GM21717 (cell line): ENCODE results near the gene POP4.
"Not testable (repeated sequence)": the region's sequence is repeated elsewhere in the genome, so short reads cannot be mapped to it uniquely, and the experiment has no call there.

ENCODE experiments used
- ATAC-seq: cut with Tn5 transposase; IDR thresholded peaks from one replicate; pipeline ENCODE4 v1.9.1; 2021; ENCODE audit warnings: mild to moderate bottlenecking, moderate library complexity; ENCODE audit not compliant: unreplicated experiment

Gene POP4

GRCh38 chr19:29610574-29611271, 4.6 kb downstream of the POP4 start:
- peak; percentile 53 for ATAC-seq

- no peak for ATAC-seq
These were observed 6.0 kb downstream of the POP4 start for GRCh38 chr19:29612121-29612520.

- ATAC-seq = no peak
These were observed 6.9 kb downstream of the POP4 start for GRCh38 chr19:29612801-29613595.

GRCh38 chr19:29614046-29614445, 8.0 kb downstream of the POP4 start:
- no peak for ATAC-seq

DNA sequence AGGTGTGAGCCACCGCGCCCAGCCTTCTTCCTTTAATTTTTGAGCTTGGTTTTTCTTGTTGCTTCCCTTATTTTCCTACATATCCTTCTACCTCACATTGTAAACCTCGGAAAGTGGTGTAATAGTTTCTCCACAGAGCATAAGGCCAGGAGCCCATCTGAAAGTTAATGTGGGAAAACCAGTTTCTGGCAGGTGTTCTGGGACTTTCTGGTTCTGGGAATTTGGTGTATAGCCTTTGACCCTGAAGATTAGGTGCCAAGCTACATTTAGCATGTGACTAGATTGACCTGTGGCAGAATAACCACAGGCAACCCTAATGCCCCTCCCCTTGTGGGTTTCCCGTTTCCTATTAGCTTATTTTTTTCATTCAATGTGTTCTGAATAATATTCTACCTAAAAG, 8.7 kb downstream of the POP4 start:
- no peak for ATAC-seq

DNA sequence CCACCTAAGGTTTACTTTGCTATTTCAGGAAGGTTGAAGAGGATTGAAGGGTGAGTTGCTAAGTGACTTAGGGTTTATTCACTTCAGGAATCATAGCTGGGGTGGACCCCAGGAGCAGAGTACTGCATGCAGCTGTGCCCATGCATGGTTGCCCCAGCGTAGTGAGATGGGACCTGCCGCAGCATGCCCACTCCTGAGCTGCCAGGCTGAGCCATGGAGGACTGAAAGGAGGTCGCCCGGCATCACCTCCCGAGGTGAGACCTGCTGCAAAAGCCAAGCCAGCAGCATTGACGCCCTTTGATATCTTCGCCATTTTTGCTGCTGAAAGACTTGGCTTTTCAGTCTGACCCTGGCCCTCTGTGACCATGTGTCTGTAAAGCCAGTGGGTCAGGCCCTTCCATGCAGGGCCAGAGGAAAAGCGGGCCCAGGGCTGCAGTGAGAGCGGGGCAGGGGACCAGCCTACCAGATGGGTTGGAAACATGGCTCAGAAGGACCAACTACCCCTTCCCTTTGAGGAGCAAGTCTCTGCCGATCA, 9.9 kb downstream of the POP4 start:
- ATAC-seq = no peak

DNA sequence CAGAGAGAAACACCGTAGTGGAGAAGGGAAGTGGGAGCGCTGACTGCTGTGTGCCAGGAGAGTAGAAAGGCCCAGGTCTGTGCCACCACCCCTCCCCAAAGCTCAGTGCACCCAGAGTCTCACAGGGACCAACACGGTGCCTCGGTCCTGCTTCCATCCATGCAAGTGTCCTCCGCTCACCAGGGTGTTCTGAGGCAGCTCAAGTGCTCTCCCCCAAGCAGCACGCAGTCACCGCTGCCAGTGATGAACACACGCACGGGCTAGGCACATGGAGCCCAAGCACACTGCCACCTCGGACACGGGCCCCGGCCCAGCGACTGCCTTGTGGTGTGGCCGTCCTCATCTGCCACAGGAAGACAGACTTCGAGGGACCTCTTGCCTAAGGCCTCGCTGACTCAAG, 10.5 kb downstream of the POP4 start:
- no peak for ATAC-seq

DNA sequence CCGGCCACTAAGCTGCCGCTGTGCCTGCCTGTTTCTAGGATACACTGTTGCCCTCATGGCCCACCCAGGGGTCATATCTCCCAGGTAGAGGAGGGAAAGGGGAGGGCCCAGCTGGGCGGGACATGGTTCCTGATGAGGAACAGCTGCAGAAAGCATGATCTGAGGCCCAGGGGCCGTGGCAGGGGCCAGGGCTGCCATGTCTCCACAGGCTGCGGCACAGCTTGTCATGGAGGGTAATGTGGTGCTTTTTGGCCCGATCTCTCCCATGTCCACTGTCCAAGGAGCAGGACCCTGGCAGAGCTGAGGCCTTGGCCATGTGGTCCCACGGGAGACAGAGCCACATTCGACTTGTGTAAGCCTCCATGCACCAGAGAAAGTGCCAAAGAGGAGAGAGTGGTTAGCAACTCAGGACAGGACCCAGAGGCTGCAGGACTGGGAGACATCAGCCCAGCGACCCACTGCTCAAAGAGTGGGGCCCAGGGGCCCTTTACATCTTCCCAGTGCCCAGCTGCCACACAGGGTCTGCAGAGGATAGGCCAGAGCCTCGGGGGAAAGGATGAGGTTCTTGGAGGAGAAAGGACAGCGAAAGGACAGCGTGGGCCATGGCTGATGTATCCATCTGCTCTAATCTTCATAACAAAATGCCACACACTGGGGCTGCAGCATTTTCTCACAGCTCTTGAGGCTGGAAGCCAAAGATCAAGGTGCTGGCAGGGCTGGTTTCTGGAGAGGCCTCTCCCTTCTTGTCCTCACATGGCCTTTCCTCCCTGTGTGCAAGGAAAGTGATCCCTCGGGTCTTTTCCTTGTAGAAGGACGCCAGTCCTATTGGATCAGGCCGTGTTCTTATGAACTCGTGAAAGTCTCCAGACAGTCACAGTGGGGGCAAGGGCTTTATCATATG, 11.5 kb downstream of the POP4 start:
- ATAC-seq = no peak

DNA sequence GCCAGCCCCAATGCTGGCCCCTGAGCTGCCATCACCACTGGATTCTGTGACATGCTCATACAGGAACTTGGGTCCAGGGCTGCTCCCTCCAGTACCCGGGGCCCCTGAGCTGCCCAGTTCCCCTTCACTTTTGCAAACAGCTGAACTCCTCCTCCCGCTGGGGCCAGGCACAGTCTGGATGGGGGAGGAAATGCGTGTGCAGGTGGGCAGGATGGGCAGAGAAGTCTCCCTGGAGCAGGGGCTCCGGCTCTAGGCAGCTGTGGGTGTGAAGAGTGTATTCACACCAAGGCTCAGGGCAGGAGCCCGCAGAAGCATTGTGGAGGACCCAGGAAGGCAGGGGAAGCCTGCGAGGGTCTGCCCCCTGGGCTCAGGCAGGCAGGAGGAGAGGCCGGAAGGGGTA, 12.4 kb downstream of the POP4 start:
- no peak for ATAC-seq

DNA sequence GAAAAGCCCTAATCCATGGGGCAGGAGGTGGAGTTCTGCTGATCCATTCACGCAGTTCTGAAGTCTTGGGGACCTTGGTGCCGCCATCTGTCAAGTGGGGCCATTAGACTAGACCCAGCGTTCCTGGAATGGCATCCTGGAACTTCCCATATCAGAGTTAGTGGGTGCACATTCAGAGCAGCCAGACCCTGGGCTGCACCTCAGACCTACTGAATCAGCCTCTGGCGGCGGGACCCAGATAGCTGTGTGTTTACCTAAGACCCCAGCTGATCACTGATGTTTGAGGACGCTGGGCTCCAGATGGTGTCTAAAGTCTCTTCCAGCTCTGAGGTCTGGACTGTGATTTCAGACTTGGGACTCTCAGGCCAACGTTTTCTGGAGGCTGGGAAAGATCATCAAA, 12.8 kb downstream of the POP4 start:
- ATAC-seq = no peak

- no peak for ATAC-seq
These were observed 14.9 kb downstream of the POP4 start for GRCh38 chr19:29620931-29621351.

- no peak for ATAC-seq
These were observed 16.3 kb downstream of the POP4 start for GRCh38 chr19:29622166-29623070.

GRCh38 chr19:29623726-29624488, 17.8 kb downstream of the POP4 start:
- no peak for ATAC-seq

DNA sequence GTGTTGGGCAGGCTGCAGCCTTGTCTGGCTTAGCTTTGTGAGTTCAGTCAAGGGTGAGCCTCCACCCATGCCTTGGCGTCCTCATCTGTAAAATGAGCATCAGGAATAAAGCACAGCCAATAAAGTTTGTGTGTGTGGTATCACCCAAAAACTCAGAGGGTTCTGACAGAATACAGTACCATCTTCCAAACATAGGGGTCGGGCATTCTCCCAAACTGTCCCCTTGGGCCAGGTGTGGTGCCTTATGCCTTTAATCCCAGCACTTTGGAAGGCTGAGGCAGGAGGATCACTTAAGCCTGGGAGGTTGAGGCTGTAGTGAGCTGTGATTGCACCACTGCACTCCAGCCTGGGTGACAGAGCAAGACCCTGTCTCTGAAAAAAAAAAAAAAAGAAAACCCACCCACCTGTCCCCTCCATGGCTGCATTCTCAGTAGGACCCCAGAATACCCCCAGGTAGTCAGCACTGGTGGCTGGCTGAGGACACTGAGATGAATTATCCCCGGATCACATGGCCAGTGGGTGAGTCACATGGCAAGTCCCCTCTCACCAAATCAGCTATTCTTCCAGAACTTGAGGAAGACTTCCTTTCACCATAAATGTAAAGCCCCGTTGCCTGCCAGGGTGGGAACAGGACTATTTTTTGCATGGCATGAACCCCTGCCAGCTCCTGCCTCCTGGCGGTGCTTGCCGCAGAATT, 18.6 kb downstream of the POP4 start:
- no peak for ATAC-seq

- no peak for ATAC-seq
These were observed 19.1 kb downstream of the POP4 start for GRCh38 chr19:29625186-29625651.

GRCh38 chr19:29626386-29626785, 20.3 kb downstream of the POP4 start:
- ATAC-seq = no peak

DNA sequence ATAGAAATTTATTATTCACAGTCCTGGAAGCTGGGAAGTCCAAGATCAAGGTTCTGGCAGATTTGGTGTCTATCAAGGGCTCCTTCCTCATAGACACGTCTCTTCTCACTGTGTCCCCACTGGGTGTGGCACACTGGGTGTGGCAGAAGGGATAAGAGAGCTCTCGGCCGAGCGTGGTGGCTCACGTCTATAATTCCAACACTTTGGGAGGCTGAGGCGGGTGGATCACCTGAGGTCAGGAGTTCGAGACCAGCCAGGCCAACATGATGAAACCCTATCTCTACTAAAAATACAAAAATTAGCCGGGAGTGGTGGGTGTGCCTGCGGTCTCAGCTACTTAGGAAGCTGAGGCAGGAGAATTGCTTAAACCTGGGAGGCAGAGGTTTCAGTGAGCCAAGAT, 20.7 kb downstream of the POP4 start:
- ATAC-seq = not testable (repeated sequence)

DNA sequence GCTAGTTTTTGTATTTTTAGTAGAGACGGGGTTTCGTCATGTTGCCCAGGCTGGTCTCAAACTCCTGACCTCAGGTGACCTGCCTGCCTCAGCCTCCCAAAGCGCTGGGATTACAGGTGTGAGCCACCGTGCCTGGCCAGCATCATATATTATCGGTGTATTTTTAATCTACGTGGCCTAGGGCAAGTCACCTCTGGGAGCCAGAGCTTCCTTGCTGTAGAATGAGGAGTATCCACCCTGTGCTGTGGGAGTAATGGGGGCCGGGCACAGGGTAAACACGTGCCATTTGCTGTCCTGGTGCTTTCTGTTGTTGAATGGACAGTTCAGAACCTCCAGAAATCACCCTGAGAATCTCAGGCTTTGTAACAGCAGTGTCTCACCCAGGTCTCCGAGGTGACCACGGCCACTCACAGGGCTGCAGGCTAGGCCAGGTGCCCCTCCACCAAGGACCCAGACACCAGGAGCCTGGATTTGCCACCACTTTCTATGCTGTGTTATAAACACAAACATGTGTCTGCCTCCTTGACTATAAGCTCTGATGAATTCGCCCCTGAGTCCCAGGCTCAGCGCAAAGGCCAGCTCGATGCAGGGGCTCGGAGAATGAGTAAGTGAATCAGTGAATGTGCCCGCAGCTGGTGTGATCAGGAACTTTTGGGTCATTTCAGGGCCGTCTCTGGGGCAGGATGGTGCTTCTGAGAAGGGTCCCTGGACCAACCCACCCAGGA, 22.7 kb downstream of the POP4 start:
- ATAC-seq = no peak
